HCT116 (cell line): ENCODE results near the gene WDR26. TPM values are rescaled to one million over a fixed set of nuclear protein-coding genes. Genes with fewer than 3 reads are reported as not detected.

Source experiments
- ATAC-seq: fragments of 200-7000 bp; cut with Tn5 transposase; 2 replicates; pipeline ENCODE4 v1.9.1; 2020; ENCODE audit warnings: mild to moderate bottlenecking, moderate library complexity
- BruUV-seq: library from RNA; stranded (reverse); fragments of 400-500 nt; replicated peaks from 2 replicates; lab custom pipeline; 2021; lab: Mats Ljungman, UMichigan
- CTCF ChIA-PET: fragments of 300-600 bp; sonication (Branson Sonifier 250); formaldehyde crosslinking; loops from one replicate; lab custom pipeline; 2021; ENCODE audit warnings: antibody characterized with exemption; lab: Charles Lee
- POLR2A ChIA-PET: fragments of 300-600, 350-600 bp; sonication (Branson Sonifier 250); formaldehyde crosslinking; loops from one replicate; lab custom pipeline; 2021; ENCODE audit warnings: antibody characterized with exemption; lab: Charles Lee
- RAD21 ChIA-PET, 2 experiments: fragments of 300-600 bp; sonication (Branson Sonifier 250); formaldehyde crosslinking; loops; one replicate each; lab custom pipeline; 2023; ENCODE audit warnings: low total read pairs in 2 of 2; ENCODE audit not compliant: uncharacterized antibody in 2 of 2, unreplicated experiment in 2 of 2, low non-redundant PET in 1 of 2; lab: Charles Lee
- DNase-seq: peaks from one replicate; pipeline ENCODE4 v3.0.0-alpha.2; 2010; ENCODE audit warnings: low read depth, low spot score
- H2AFZ ChIP-seq: fragments of 200-600 bp; shearing (Covaris generic), sonication (generic); 2 replicates; pipeline ENCODE4 v1.6.1; 2017; ENCODE audit warnings: low read depth, mixed run types, mixed read lengths, antibody characterized with exemption, low read length; ENCODE audit not compliant: poor library complexity, severe bottlenecking
- H3K27ac ChIP-seq: 2 replicates; pipeline ENCODE4 v1.5.1; 2012; ENCODE audit warnings: low read depth, low read length
- H3K27me3 ChIP-seq: fragments of 200-600 bp; sonication (generic); 2 replicates; pipeline ENCODE4 v1.6.1; 2016; ENCODE audit warnings: mixed run types, low read length, mixed read lengths; ENCODE audit not compliant: insufficient read depth
- H3K36me3 ChIP-seq, 2 experiments: fragments of 200-500 bp in 1 of 2; fragments of 200-600 bp in 1 of 2; sonication (Bioruptor generic) in 1 of 2; sonication (generic) in 1 of 2; 2 replicates each; pipeline versions ENCODE4 v1.5.1 to v1.6.1; 2014 to 2016; ENCODE audit warnings: low read length in 2 of 2, inconsistent platforms in 1 of 2, mixed read lengths in 1 of 2, mixed run types in 1 of 2; ENCODE audit not compliant: insufficient read depth in 2 of 2, control insufficient read depth in 1 of 2
- H3K4me1 ChIP-seq, 2 experiments: fragments of 200-600 bp in 1 of 2; sonication (generic) in 1 of 2; 2 replicates each; pipeline versions ENCODE4 v1.5.1 to v1.6.1; 2012 to 2017; ENCODE audit warnings: low read length in 2 of 2, inconsistent platforms in 1 of 2, mild to moderate bottlenecking in 1 of 2, mixed read lengths in 1 of 2, mixed run types in 1 of 2, moderate library complexity in 1 of 2; ENCODE audit not compliant: insufficient read depth in 2 of 2, control insufficient read depth in 1 of 2
- H3K4me2 ChIP-seq: fragments of 200-600 bp; sonication (generic); 2 replicates; pipeline ENCODE4 v1.6.1; 2017; ENCODE audit warnings: mixed run types, low read length, mixed read lengths
- H3K4me3 ChIP-seq, 2 experiments: fragments of 200-600 bp in 1 of 2; sonication (generic) in 1 of 2; replicated peaks in 1 of 2; 2 replicates each; pipeline ENCODE4 v1.5.1; 2011 to 2016; ENCODE audit warnings: low read length in 2 of 2, control low read depth in 1 of 2, low read depth in 1 of 2, mild to moderate bottlenecking in 1 of 2, mixed read lengths in 1 of 2, mixed run types in 1 of 2
- H3K79me2 ChIP-seq: fragments of 200-600 bp; sonication (generic); 2 replicates; pipeline ENCODE4 v1.6.1; 2017; ENCODE audit warnings: mild to moderate bottlenecking, mixed run types, low read length, moderate library complexity, mixed read lengths; ENCODE audit not compliant: insufficient read depth
- H3K9ac ChIP-seq: fragments of 200-600 bp; sonication (generic); 2 replicates; pipeline ENCODE4 v1.6.1; 2016; ENCODE audit warnings: low read length, mixed read lengths
- H3K9me2 ChIP-seq: fragments of 200-600 bp; sonication (generic), shearing (Covaris generic); 2 replicates; pipeline ENCODE4 v1.6.1; 2017; ENCODE audit warnings: mixed run types, mild to moderate bottlenecking, moderate library complexity; ENCODE audit not compliant: insufficient read depth
- H3K9me3 ChIP-seq, 2 experiments: fragments of 200-500 bp in 1 of 2; fragments of 200-600 bp in 1 of 2; sonication (Bioruptor generic) in 1 of 2; sonication (generic) in 1 of 2; 2 replicates each; pipeline ENCODE4 v1.6.1; 2014 to 2017; ENCODE audit warnings: low read length in 2 of 2, mixed read lengths in 2 of 2, inconsistent platforms in 1 of 2, low read depth in 1 of 2, mild to moderate bottlenecking in 1 of 2, mixed run types in 1 of 2, moderate library complexity in 1 of 2; ENCODE audit not compliant: control insufficient read depth in 1 of 2, insufficient read depth in 1 of 2
- H4K20me1 ChIP-seq: fragments of 200-600 bp; sonication (generic), shearing (Covaris generic); 2 replicates; pipeline ENCODE4 v1.6.1; 2017; ENCODE audit warnings: mixed run types, mild to moderate bottlenecking, moderate library complexity; ENCODE audit not compliant: insufficient read depth
- ATF3 ChIP-seq: IDR thresholded peaks from 2 replicates; pipeline ENCODE4 v1.6.1; 2012
- CTCF ChIP-seq, 3 experiments: fragments of 200-600 bp in 1 of 3; sonication (generic) in 1 of 3; IDR thresholded peaks in 2 of 3; conservative IDR thresholded peaks in 1 of 3; 2 replicates each; pipeline ENCODE4 v1.5.1; 2012 to 2017; ENCODE audit warnings: low read depth in 2 of 3, low read length in 2 of 3, antibody characterized with exemption in 1 of 3, borderline replicate concordance in 1 of 3, control low read depth in 1 of 3, mild to moderate bottlenecking in 1 of 3, mixed read lengths in 1 of 3, mixed run types in 1 of 3, moderate library complexity in 1 of 3; ENCODE audit not compliant: insufficient read depth in 1 of 3
- EGR1 ChIP-seq: IDR thresholded peaks from 2 replicates; pipeline ENCODE4 v1.6.1; 2012; ENCODE audit warnings: low read depth
- ELF1 ChIP-seq: IDR thresholded peaks from 2 replicates; pipeline ENCODE4 v1.6.1; 2012; ENCODE audit warnings: low read depth, borderline replicate concordance
- EZH2phosphoT487 ChIP-seq: fragments of 200-600 bp; IDR thresholded peaks from 2 replicates; pipeline ENCODE4 v1.6.1; 2018; ENCODE audit warnings: antibody characterized with exemption, borderline replicate concordance
- JUND ChIP-seq: IDR thresholded peaks from 2 replicates; pipeline ENCODE4 v1.6.1; 2012
- MAX ChIP-seq: IDR thresholded peaks from 2 replicates; pipeline ENCODE4 v1.6.1; 2012
- POLR2A ChIP-seq: IDR thresholded peaks from 2 replicates; pipeline ENCODE4 v1.7.0; 2011; ENCODE audit warnings: borderline replicate concordance; ENCODE audit not compliant: insufficient read depth, insufficient read length; ENCODE audit errors: extremely low read depth
- POLR2AphosphoS5 ChIP-seq: IDR thresholded peaks from 2 replicates; pipeline ENCODE4 v1.6.1; 2011; ENCODE audit warnings: mild to moderate bottlenecking, low read depth, low read length, moderate library complexity
- REST ChIP-seq: IDR thresholded peaks from 2 replicates; pipeline ENCODE4 v1.6.1; 2012; ENCODE audit warnings: low read depth
- SIN3A ChIP-seq: IDR thresholded peaks from 2 replicates; pipeline ENCODE4 v1.6.1; 2012; ENCODE audit warnings: low read depth
- ZNF274 ChIP-seq: fragments of 200-500 bp; sonication (Bioruptor generic); IDR thresholded peaks from 2 replicates; pipeline ENCODE4 v1.6.1; 2014; ENCODE audit warnings: mild to moderate bottlenecking, low read depth, low read length, inconsistent platforms
- intact Hi-C: fragments of 100-400 bp; cut with micrococcal nuclease; formaldehyde crosslinking; loops from 2 replicates; pipeline ENCODE4 v1.10.0; 2022
- total RNA-seq: library from RNA; stranded (reverse); gene quantifications from one replicate; pipeline ENCODE4 v1.2.1, GENCODE V29; 2021; ENCODE audit not compliant: unreplicated experiment

Gene WDR26
- total RNA-seq, 1 experiment from 2014 or later = 57.2 TPM

- TF ChIP-seq REST (no peak), EGR1 (no peak)
Measured at GRCh38 chr1:224450561-224451350, 16.2 kb upstream of the WDR26 start (continued).

GRCh38 chr1:224450159-224450558, 15.6 kb upstream of the WDR26 start:
- Histone ChIP-seq H3K9me3 (no peaks in the 10 kb centered on the region), H3K27ac (no peak overlapping the region), H2AFZ (no peak overlapping the region), H3K79me2 (no peaks in the 10 kb centered on the region), H4K20me1 (no peaks in the 10 kb centered on the region), H3K4me1 (peaks cover 9 to 26% of the 10 kb centered on the region in 2 experiments; a peak in 3 of 4 replicates), H3K27me3 (no peaks in the 10 kb centered on the region)
- intact Hi-C loops = no loop called here
- CTCF ChIA-PET = no interaction called here
- DNase-seq = no peak
- TF ChIP-seq REST (no peak), EZH2phosphoT487 (no peak), CTCF (IDR thresholded peaks at IDR 0.05 in 2 of 3, conservative IDR thresholded peaks at IDR 0.05 in 1 of 3; ENCODE audit: borderline replicate concordance in 1 of 3, insufficient read depth in 1 of 3, low read depth in 2 of 3, low read length in 2 of 3) (no peak), SIN3A (no peak), ELF1 (no peak), MAX (no peak), POLR2A (no peak), ZNF274 (no peak), JUND (no peak), POLR2AphosphoS5 (no peak), ATF3 (no peak)
- TF ChIP-seq, all 23 proteins: peak for 0
- Histone ChIP-seq H3K9me2 (no peaks in the 10 kb centered on the region), H3K4me3 (no peak overlapping the region), H3K36me3 (no peaks in the 10 kb centered on the region), H3K4me2 (no peak overlapping the region), H3K9ac (no peak overlapping the region)
- no TSS peak for BruUV-seq
- ATAC-seq = no peak
- ChIA-PET POLR2A (no interaction called here), RAD21 (no interaction called here)
